ENCODE data around the gene MADD. TPM values are rescaled to one million over a fixed set of nuclear protein-coding genes. Genes with fewer than 3 reads are reported as not detected.

MADD gene
- total and polyA plus RNA-seq, 2 donors (not counting 3 experiments of a cell fraction or from before 2014, with no cell fraction given), result 35.3 to 36.8 TPM

DNA sequence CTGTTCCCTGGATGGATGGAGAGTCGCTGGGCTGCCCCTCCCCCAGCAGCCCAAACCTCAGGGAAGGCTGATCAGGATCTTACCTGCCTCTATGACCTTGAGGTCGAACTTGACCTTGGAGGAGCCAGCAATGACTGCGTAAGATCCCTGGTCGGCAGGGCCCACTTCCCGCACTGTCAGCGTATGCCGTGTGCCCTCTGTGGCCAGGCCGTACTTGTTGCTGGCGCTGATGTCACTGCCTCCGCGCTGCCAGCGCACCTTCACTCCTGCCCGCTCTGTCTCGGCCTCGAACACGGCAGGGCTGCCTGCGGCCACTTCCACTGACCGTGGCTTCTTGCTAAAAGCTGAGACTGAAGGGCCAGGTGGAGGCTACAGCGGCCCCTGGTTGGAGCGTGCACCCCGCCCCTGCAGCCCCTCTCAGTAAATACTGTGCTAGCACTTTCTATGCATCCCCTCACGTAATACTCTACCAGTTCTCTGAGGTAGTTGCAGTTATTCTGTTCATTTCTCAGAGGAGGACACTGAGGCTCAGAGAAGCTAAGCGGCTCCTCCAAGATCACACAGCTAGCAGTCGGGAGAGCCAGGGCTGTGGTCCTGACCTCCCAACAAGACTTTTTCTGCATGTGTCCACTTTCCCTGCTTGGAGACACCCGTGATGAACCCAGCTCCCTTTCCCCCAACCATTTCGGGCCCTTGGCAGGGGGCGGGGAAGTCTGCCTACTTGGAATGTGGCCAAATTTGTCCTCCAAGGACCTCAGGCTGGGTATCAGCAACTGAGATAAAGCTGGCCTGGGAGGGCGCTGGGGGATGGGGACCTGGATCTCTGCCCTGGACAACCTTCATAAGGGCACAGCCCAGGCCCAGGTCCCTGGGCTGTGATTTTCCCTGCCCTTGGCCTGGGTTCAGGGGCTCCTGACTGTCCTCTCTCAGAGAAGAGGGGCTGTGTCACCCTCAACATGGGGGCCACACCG lies 81.5 kb downstream of the MADD start:
- H3K36me3 ChIP-seq (ENCODE audit: control insufficient read depth in 2 of 2, extremely low read depth in 1 of 2, insufficient read depth in 2 of 2, low read length in 2 of 2), result no peaks in the 10 kb centered on the region
- no TSS peak for BruUV-seq (replicated peaks)
- no peaks in the 10 kb centered on the region for H3K27me3 ChIP-seq (ENCODE audit: control insufficient read depth in 2 of 2, insufficient read depth in 2 of 2, low read length in 2 of 2)
- no peak overlapping the region for H3K9ac ChIP-seq (replicated peaks; ENCODE audit: extremely low read depth, insufficient read depth, low read length)
- no peak overlapping the region for H2AFZ ChIP-seq (ENCODE audit: low read depth, low read length)
- no peaks in the 10 kb centered on the region for H3K9me3 ChIP-seq (replicated peaks; ENCODE audit: control insufficient read depth, insufficient read depth, low read length)
- no peak for TF ChIP-seq POLR2AphosphoS5 (IDR thresholded peaks at IDR 0.05; ENCODE audit: insufficient read depth, low read depth, low read length)
- TF ChIP-seq EZH2 (IDR thresholded peaks at IDR 0.05; ENCODE audit: borderline replicate concordance, low read depth, low read length, severe bottlenecking), result no peak
- TF ChIP-seq MYC (IDR thresholded peaks at IDR 0.05; ENCODE audit: low read depth, low read length), result no peak
- no peak for TF ChIP-seq GATA2 (IDR thresholded peaks at IDR 0.05; ENCODE audit: insufficient read depth, insufficient read length, low read depth, low read length)
- no peak for TF ChIP-seq FOS (IDR thresholded peaks at IDR 0.05; ENCODE audit: borderline replicate concordance, insufficient read depth, low read length)
- no peak for TF ChIP-seq JUN (IDR thresholded peaks at IDR 0.05; ENCODE audit: borderline replicate concordance, insufficient read depth, insufficient read length, low read depth)
- TF ChIP-seq, protein P1, sequence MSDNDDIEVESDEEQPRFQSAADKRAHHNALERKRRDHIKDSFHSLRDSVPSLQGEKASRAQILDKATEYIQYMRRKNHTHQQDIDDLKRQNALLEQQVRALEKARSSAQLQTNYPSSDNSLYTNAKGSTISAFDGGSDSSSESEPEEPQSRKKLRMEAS (IDR thresholded peaks at IDR 0.05; ENCODE audit: insufficient read depth, insufficient read length), result no peak
- TF ChIP-seq, protein P2, sequence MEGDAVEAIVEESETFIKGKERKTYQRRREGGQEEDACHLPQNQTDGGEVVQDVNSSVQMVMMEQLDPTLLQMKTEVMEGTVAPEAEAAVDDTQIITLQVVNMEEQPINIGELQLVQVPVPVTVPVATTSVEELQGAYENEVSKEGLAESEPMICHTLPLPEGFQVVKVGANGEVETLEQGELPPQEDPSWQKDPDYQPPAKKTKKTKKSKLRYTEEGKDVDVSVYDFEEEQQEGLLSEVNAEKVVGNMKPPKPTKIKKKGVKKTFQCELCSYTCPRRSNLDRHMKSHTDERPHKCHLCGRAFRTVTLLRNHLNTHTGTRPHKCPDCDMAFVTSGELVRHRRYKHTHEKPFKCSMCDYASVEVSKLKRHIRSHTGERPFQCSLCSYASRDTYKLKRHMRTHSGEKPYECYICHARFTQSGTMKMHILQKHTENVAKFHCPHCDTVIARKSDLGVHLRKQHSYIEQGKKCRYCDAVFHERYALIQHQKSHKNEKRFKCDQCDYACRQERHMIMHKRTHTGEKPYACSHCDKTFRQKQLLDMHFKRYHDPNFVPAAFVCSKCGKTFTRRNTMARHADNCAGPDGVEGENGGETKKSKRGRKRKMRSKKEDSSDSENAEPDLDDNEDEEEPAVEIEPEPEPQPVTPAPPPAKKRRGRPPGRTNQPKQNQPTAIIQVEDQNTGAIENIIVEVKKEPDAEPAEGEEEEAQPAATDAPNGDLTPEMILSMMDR (IDR thresholded peaks at IDR 0.05; ENCODE audit: extremely low read depth in 1 of 2, insufficient read depth in 1 of 2, low read depth in 1 of 2, low read length in 2 of 2), result no peak
- no peak for TF ChIP-seq POLR2A (IDR thresholded peaks at IDR 0.05; ENCODE audit: low read depth, low read length)
- no peak overlapping the region for H3K4me3 ChIP-seq (replicated peaks in 1 of 3; ENCODE audit: insufficient read depth in 1 of 3, low read depth in 1 of 3, low read length in 3 of 3)
- H3K4me1 ChIP-seq (ENCODE audit: control insufficient read depth, extremely low read depth, insufficient read depth, low read length), result no peaks in the 10 kb centered on the region
- no peaks in the 10 kb centered on the region for H4K20me1 ChIP-seq (replicated peaks; ENCODE audit: control insufficient read depth, extremely low read depth, insufficient read depth, low read length)
- dilution Hi-C loops (cut with MboI; ENCODE audit: extremely low pct_ligation_motif_present, low sequenced_read_pairs), result no loop called here
- no peaks in the 10 kb centered on the region for H3K79me2 ChIP-seq (ENCODE audit: control insufficient read depth, insufficient read depth, low read length)
- H3K27ac ChIP-seq (ENCODE audit: insufficient read depth, low read depth, low read length), result no peak overlapping the region
- FAIRE-seq (no peak), DNase-seq (ENCODE audit: low read depth, low spot score) (no peak)
- ChIA-PET POLR2A (no interaction called here), CTCF (interaction anchor here (0.6 to 4.0 kb wide), 5 partner anchors 31 to 173 kb away, joined by 3 to 46 read pairs (median 4); partner anchors contain the start of gene ARFGAP2)
- no peak overlapping the region for H3K4me2 ChIP-seq (ENCODE audit: insufficient read depth, low read length)
- no peaks in the 10 kb centered on the region for H3K9me1 ChIP-seq (replicated peaks; ENCODE audit: control insufficient read depth, extremely low read depth, insufficient read depth, low read length)
- intact Hi-C loops (cut with micrococcal nuclease), result no loop called here

Data from endothelial cell of umbilical vein (primary cell).